ENCODE data around the gene FAM120B. TPM values are rescaled to one million over a fixed set of nuclear protein-coding genes. Genes with fewer than 3 reads are reported as not detected.

The FAM120B gene
- total RNA-seq, 1 experiment from 2014 or later: 6.0 TPM

- DNase-seq (ENCODE audit: extremely low read depth, low read depth): no peak
Measured at GRCh38 chr6:170285482-170285881, 21.1 kb upstream of the FAM120B start.

DNA sequence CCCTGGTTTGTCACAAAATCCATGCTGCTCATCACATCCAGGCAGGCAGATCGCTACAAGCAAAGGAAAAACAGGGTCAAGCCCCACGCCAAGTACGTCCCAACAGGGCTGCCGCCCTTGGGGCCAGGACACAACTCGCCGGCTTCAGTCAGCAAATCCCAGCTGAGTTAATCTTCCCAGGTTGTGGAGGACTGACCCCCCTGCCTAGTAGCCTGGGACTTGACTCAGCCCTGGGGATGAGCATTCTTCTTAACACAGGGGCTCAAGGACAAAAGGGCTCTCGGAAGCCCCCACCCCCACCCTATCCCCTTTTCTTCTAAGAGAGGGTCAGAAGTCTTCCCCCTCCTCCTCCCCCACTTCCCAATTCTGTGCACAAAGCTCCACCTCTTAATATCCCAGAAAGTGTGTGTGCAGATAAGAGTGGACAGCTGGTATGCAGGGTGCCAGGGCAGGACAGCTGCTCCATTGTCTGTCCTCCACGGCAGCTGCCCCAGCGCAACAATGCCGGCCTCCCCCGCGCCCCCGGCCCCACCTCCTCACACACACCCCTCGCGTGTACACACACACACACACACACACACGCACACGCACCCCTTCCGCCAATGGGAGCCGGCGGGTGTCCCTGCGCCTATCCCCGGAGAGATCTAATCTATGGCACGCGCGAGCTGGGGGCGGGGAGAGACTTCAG is 20.2 kb upstream of the FAM120B start:
- DNase-seq (ENCODE audit: extremely low read depth, low read depth): no peak

DNA sequence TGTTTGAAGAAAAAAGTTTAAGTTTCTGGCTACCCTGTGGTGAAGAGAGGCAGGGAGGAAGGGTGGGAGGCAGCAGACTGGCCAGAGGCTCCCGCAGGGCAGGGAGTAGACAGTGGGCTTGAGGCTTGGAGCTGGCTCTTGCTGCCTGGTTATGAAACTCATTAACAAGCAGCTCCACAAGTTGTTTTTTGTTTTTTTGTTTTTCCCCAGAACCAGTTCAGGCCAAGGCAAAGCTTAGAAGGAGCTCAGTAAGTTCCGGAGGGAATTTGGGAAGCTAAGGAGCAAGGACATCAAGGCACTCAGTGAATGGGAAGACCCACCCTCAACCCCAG is 19.7 kb upstream of the FAM120B start:
- DNase-seq (ENCODE audit: extremely low read depth, low read depth): no peak

GRCh38 chr6:170287371-170287876 is 19.1 kb upstream of the FAM120B start:
- DNase-seq (ENCODE audit: extremely low read depth, low read depth): no peak

DNA sequence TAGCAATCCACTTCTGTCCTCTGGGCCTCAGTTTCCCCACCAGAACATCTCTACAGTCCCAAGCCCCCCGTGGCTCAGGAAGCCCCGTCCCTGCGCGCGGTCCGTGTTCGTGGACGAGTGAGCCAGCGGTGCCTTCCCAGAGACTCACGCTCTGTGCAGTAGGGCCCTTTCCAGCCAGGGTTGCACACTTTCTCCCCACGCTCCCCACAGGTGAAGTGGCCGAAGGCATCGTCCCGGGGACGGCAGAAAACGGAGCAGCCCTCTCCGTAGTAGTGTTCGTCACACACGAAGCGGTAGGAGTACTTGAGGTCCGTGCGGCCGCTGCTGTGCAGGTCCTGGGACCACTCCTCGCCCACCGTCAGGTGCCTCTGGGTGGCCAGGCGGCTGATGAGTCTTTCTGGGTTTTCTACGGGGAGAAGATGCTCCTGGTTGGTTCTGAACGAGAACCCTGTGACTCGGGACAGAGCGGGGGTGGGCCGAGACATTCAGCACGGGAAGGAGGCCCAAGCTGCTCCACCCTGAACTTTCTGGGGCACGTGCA is 18.4 kb upstream of the FAM120B start:
- no peak for DNase-seq (ENCODE audit: extremely low read depth, low read depth)

GRCh38 chr6:170288852-170289179 is 17.7 kb upstream of the FAM120B start:
- no peak for DNase-seq (ENCODE audit: extremely low read depth, low read depth)

DNA sequence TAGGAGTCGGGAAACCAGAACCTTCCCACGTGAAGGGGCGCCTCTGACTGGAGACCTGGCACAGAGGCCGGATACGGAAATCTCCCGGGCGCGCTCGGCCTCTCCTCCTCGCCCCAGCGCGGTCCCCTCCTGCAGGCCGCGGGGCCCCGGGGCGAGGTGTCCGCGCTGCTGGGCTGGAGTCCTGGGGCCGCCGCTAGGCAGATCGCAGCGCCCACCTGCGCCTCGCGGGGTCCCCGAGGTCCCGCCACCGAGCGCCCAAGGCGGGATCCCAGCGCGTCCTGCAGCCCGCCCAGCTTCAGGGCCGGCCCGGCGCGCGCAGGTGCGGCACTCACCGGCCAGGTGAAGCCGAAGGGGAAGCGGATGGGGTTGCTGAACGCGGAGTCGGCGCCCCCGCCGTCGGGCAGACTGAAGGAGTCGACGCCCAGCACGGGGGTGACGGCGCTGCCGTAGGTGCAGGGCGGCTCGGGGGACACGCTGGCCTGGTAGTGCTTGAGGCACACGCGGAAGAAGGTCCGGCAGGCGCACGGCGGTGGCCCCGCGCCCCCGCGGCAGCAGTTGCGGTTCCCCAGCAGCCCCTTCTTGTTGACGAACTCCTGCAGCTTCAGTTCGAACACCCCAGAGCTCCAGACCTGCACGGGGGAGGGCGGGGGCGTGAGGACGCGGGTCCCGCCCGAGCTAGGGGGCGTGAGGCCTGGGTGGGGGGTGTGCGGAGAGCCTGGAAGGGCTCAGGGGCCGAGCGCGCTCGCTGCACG is 17.2 kb upstream of the FAM120B start:
- no peak for DNase-seq (ENCODE audit: extremely low read depth, low read depth)

DNA sequence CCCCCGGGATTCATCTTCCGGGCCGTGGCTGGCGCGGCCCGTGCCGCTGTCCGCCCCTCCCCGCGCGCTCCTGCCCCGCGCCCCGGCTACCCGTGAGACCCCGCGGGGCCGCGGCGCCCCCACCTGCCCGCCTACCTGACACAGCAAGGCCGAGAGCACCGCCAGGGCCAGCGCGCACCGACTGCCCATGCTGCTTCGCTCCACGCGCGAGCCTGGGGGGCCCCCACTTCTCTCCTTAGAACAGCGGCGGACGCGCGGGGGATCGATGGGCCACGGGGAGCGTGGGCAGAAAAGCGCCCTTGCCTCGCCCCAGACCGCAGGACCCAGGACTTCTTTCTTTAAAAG is 16.6 kb upstream of the FAM120B start:
- DNase-seq (ENCODE audit: extremely low read depth, low read depth): no peak

DNA sequence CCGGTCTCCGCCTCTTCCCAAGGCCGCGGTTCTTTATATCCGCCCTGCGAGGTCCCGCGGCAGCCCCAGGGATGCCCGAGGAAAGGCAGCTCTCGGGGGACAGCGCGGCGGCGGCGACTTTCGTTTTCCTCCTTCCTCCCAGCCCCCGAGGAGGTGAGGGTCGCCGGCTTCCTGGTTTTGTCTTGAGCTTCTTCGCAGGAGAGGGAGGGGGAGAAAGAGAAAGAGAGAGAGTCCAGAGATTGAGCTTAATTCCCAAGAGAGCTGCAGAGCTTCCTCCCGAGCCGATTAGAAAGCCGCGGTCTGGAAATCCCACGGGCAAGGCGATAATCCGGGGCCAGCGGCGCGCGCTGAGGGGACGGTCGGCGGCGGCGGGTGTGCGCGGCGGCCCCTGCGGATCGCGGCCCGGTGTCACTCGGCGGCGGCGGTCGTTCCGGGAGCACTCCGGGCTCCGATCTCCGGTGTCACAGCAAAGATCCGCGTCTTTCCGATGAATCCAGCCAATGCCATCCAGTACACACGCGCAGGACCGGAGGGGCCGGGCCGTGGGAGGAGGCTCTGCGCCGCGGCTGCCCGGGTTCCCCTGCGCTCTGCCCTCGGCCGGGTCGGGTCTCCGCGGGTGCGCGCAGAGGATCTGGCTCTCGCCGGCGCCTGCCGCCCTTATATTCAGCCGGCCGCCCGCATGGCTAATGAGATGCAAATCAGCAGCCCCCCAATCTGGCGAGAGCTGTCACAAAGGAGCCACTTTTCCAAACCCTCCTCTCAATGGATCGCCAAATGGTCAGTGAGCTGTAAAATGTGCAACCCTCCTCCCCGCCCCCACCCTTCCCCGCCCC is 16.0 kb upstream of the FAM120B start, which contains the start of gene DLL1:
Gene DLL1 (minus strand): TSS at position 783 of the 833 bp plus-strand sequence. CDS start 939 bp downstream, outside the sequence.
- no peak for DNase-seq (ENCODE audit: extremely low read depth, low read depth)

GRCh38 chr6:170291271-170292110 is 15.1 kb upstream of the FAM120B start:
- DNase-seq (ENCODE audit: extremely low read depth, low read depth): no peak

DNA sequence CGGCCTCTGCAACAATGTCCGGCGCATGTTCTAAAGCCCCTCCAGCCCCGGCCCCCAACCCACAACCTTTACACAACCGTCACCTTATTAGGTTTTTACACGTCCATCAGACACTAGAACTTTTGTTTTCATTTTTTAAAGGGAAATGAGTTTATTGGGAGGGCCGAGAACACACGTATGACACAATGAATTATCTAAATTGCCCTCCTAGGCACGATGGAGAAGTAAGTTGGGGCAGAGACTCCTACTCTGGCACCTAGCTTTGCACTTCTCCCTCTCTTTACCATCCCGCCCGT is 14.5 kb upstream of the FAM120B start:
- DNase-seq (ENCODE audit: extremely low read depth, low read depth): no peak

DNA sequence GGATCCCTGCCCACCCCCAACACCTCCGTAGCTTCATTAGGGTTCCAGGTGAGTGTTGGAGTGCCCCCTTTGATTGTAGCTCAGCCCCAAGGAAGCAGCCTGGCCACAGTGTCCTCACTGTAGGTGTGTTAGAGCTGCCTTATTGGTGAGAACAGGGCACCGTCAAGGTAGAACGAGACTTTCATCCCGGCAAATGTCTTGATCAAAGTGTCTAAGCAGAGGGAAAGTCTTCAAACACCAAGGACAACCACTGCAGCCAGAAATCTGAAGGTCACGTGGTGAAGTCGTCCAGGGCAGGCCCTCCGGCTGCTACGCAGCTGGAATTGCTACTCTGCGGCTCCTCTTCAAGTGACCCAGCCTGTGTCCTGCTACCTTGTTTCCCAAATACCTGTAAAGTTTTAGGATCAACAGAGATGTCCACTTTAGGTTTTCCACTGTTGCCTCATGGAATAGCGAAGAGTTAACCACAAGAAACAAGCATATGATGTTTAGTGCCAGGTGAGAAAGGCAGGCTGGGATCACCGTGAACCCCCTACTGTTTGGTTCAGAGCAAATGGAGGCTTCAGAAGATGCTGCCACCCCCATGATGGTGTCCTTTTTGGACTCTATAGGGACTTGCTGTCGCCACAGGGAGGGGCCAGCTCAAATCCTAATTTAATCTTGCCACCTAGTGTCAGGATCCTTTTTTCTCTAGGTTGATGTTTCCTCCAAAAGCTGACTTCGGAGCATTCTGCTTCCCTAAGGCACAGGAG is 14.0 kb upstream of the FAM120B start:
- no peak for DNase-seq (ENCODE audit: extremely low read depth, low read depth)

- no peak for DNase-seq (ENCODE audit: extremely low read depth, low read depth)
Measured at GRCh38 chr6:170293341-170294231, 13.0 kb upstream of the FAM120B start.

DNA sequence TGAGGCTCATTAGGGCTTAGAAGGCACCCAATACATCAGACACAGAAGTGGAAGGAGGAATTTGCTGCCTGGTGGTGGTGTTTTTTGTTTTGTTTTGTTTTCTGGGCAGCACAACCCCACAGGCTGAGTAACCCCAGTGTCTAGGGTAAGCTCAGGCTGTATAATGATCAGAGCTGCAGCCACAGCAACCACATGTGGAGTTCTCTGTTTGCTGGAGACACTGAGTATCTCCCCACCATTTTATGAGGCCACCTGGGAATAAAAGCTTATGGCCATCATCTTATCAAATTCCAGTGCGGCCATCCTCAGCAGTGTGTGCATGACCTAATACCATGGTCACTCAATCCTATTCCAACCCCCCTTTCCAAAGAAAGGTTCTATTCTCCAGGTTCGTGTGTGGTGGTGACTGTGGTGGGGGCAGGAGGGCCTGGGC is 12.2 kb upstream of the FAM120B start:
- DNase-seq (ENCODE audit: extremely low read depth, low read depth): no peak

GRCh38 chr6:170294813-170295509 is 11.6 kb upstream of the FAM120B start:
- DNase-seq (ENCODE audit: extremely low read depth, low read depth): no peak

DNA sequence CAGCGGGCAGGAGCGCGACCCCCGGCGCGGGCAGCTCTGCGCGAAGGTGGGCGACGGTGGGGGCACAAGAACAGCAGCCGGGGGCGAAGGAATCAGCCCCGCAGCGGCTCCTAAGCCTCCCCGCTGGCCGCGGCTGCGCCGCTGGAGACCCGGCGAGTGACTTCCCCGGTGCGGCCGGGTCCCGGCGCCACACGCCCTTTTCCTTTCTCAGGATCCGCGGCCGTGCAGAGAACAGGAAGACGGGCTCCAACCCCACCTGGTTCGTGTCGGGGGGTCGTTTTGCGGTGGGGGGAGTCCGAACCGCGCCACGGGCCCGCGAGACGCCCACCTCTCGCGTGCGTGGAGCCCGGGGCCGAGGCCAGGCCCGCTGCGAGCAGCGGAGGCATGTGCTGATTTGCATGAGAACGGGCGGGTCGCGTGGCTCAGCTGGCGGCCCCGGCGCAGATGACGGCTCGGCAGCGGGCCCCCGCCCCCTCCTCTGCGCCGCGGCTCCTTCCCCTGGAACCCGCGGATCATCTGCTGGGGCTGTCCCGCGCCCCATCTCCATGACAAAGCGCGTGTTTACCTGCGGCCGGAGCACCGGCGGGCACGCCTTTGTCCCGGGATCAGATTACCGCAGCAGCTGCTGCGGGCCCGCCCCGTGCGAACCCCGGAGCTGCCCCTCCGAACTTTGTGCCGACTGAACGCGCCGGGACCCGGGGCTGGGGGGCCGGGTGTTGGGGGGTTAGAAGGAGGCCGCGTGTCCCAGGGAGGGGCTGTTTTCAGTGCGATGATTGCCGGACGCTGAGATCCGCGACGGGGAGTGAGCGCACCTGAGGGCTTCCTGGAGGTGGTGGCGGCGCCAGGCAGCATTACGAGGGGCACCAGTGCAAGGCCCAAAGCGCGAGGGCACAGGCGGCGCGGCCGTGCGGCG is 10.8 kb upstream of the FAM120B start:
- no peak for DNase-seq (ENCODE audit: extremely low read depth, low read depth)

DNA sequence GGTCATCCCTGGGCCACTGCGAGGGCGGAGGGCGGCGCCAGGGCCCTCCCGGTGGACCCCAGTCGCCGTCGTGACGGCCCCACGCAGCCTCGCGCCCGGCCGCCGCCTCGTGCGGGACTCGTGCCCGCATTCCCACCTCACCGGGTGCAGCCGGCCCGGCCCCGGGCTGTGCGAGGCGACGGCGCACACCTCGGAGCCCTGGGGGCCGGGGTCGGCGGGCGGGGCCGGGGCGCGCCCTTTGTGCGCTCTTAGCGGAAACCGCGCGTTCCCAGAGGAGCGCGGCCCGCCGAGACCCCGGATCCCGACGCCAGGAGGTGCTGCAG is 10.2 kb upstream of the FAM120B start:
- no peak for DNase-seq (ENCODE audit: extremely low read depth, low read depth)
